H9 (cell line): ENCODE data around the gene LRP10. TPM values are rescaled to one million over a fixed set of nuclear protein-coding genes. Genes with fewer than 3 reads are reported as not detected.

Experiments used
- DNase-seq: peaks from one replicate; pipeline ENCODE4 v3.0.0-alpha.2; 2017
- H2AFZ ChIP-seq: one replicate; pipeline ENCODE4 v1.6.1; 2013; ENCODE audit warnings: mild to moderate bottlenecking, low read length, control low read depth, moderate library complexity
- H2AK5ac ChIP-seq: 2 replicates; pipeline ENCODE4 v1.6.1; 2013; ENCODE audit warnings: low read length, control low read depth, mixed read lengths; ENCODE audit not compliant: insufficient read length
- H2BK120ac ChIP-seq: one replicate; pipeline ENCODE4 v1.6.1; 2013; ENCODE audit warnings: low read depth, mild to moderate bottlenecking, low read length, control low read depth, inconsistent platforms; ENCODE audit not compliant: poor library complexity, severe bottlenecking
- H2BK12ac ChIP-seq: 2 replicates; pipeline ENCODE4 v1.6.1; 2013; ENCODE audit warnings: low read length, control low read depth, mixed read lengths, low read depth; ENCODE audit not compliant: insufficient read length
- H2BK15ac ChIP-seq: 2 replicates; pipeline ENCODE4 v1.6.1; 2013; ENCODE audit warnings: low read depth, low read length, control low read depth
- H2BK20ac ChIP-seq: one replicate; pipeline ENCODE4 v1.6.1; 2013; ENCODE audit warnings: low read depth, mild to moderate bottlenecking, low read length, control low read depth, inconsistent platforms; ENCODE audit not compliant: poor library complexity, severe bottlenecking
- H2BK5ac ChIP-seq: 2 replicates; pipeline ENCODE4 v1.6.1; 2013; ENCODE audit warnings: low read length, control low read depth, mixed read lengths; ENCODE audit not compliant: insufficient read length
- H3K14ac ChIP-seq: 2 replicates; pipeline ENCODE4 v1.6.1; 2013; ENCODE audit warnings: low read length, control low read depth; ENCODE audit not compliant: insufficient read depth
- H3K18ac ChIP-seq: 2 replicates; pipeline ENCODE4 v1.6.1; 2013; ENCODE audit warnings: low read depth, mild to moderate bottlenecking, mixed read lengths, low read length, control low read depth; ENCODE audit not compliant: insufficient read length
- H3K23ac ChIP-seq: 2 replicates; pipeline ENCODE4 v1.6.1; 2013; ENCODE audit warnings: low read length, control low read depth, mixed read lengths, low read depth; ENCODE audit not compliant: insufficient read length
- H3K23me2 ChIP-seq: 2 replicates; pipeline ENCODE4 v1.6.1; 2013; ENCODE audit warnings: low read depth, mild to moderate bottlenecking, mixed read lengths, low read length, control low read depth; ENCODE audit not compliant: insufficient read length, poor library complexity, severe bottlenecking
- H3K27ac ChIP-seq: 2 replicates; pipeline ENCODE4 v1.5.1; 2013; ENCODE audit warnings: low read length, control low read depth, mixed read lengths, low read depth; ENCODE audit not compliant: insufficient read length
- H3K27me3 ChIP-seq: 2 replicates; pipeline ENCODE4 v1.6.1; 2013; ENCODE audit warnings: low read length, control low read depth, inconsistent platforms; ENCODE audit not compliant: insufficient read depth
- H3K4ac ChIP-seq: 2 replicates; pipeline ENCODE4 v1.6.1; 2013; ENCODE audit warnings: low read depth, mild to moderate bottlenecking, control low read depth, inconsistent platforms, low read length, moderate library complexity
- H3K4me1 ChIP-seq: 2 replicates; pipeline ENCODE4 v1.6.1; 2013; ENCODE audit warnings: low read length, control low read depth, inconsistent platforms; ENCODE audit not compliant: insufficient read depth
- H3K4me2 ChIP-seq: 2 replicates; pipeline ENCODE4 v1.6.1; 2013; ENCODE audit warnings: low read length, control low read depth, mixed read lengths; ENCODE audit not compliant: insufficient read length, insufficient read depth
- H3K56ac ChIP-seq: 2 replicates; pipeline ENCODE4 v1.6.1; 2013; ENCODE audit warnings: low read depth, mild to moderate bottlenecking, mixed read lengths, low read length, control low read depth; ENCODE audit not compliant: insufficient read length
- H3K79me1 ChIP-seq: 2 replicates; pipeline ENCODE4 v1.6.1; 2013; ENCODE audit warnings: low read depth, mild to moderate bottlenecking, moderate library complexity, low read length, control low read depth, inconsistent platforms; ENCODE audit not compliant: insufficient read depth, poor library complexity, severe bottlenecking
- H3K79me2 ChIP-seq: 2 replicates; pipeline ENCODE4 v1.6.1; 2013; ENCODE audit warnings: low read length, control low read depth, inconsistent platforms; ENCODE audit not compliant: insufficient read depth
- H3K9ac ChIP-seq: 2 replicates; pipeline ENCODE4 v1.6.1; 2013; ENCODE audit warnings: low read length, control low read depth, mixed read lengths; ENCODE audit not compliant: insufficient read length; ENCODE audit errors: extremely low read depth
- H3K9me3 ChIP-seq: one replicate; pipeline ENCODE4 v1.6.1; 2013; ENCODE audit warnings: low read depth, low read length, inconsistent platforms; ENCODE audit not compliant: control insufficient read depth
- H3T11ph ChIP-seq: one replicate; pipeline ENCODE4 v1.6.1; 2013; ENCODE audit warnings: mild to moderate bottlenecking, low read length, control low read depth, inconsistent platforms
- H4K20me1 ChIP-seq: one replicate; pipeline ENCODE4 v1.6.1; 2013; ENCODE audit not compliant: control insufficient read depth, insufficient read length, insufficient read depth
- H4K5ac ChIP-seq: 2 replicates; pipeline ENCODE4 v1.6.1; 2013; ENCODE audit warnings: low read depth, mild to moderate bottlenecking, mixed read lengths, low read length, control low read depth; ENCODE audit not compliant: insufficient read length
- H4K8ac ChIP-seq: replicated peaks from 2 replicates; pipeline ENCODE4 v1.6.1; 2013; ENCODE audit warnings: low read length, control low read depth, mixed read lengths, low read depth; ENCODE audit not compliant: insufficient read length
- H4K91ac ChIP-seq: 2 replicates; pipeline ENCODE4 v1.6.1; 2013; ENCODE audit warnings: low read depth, mild to moderate bottlenecking, moderate library complexity, mixed read lengths, low read length, control low read depth; ENCODE audit not compliant: insufficient read length
- H3K27ac Mint-ChIP-seq, 3 experiments: 2 replicates in 2 of 3; 3 replicates in 1 of 3; pipeline ENCODE4 v1.8.0; 2020 to 2021; ENCODE audit warnings: mixed read lengths in 3 of 3, mild to moderate bottlenecking in 1 of 3, moderate library complexity in 1 of 3
- H3K27me3 Mint-ChIP-seq: 2 replicates; pipeline ENCODE4 v1.8.0; 2021; ENCODE audit warnings: low read depth, mild to moderate bottlenecking, moderate library complexity, mixed read lengths
- H3K36me3 Mint-ChIP-seq, 3 experiments: 2 replicates in 2 of 3; 3 replicates in 1 of 3; pipeline ENCODE4 v1.8.0; 2020 to 2021; ENCODE audit warnings: low read depth in 3 of 3, mixed read lengths in 3 of 3; ENCODE audit not compliant: insufficient read depth in 1 of 3
- H3K4me1 Mint-ChIP-seq, 2 experiments: 2 replicates each; pipeline ENCODE4 v1.8.0; 2020; ENCODE audit warnings: mixed read lengths in 2 of 2
- H3K4me3 Mint-ChIP-seq, 2 experiments: 2 replicates in 1 of 2; 3 replicates in 1 of 2; pipeline ENCODE4 v1.8.0; 2020 to 2021; ENCODE audit warnings: mild to moderate bottlenecking in 2 of 2, mixed read lengths in 2 of 2, moderate library complexity in 1 of 2
- H3K9me3 Mint-ChIP-seq, 2 experiments: 2 replicates in 1 of 2; 3 replicates in 1 of 2; pipeline ENCODE4 v1.8.0; 2020; ENCODE audit warnings: mild to moderate bottlenecking in 2 of 2, mixed read lengths in 2 of 2, moderate library complexity in 1 of 2
- WGBS: extraction: QIAGEN DNeasy Blood & Tissue Kit; methylation state at CpG from one replicate; pipeline ENCODE4 v1.1.7; 2013; ENCODE audit warnings: missing lambda C conversion rate, low lambda C conversion rate, mixed read lengths; ENCODE audit not compliant: insufficient read length; ENCODE audit errors: extremely low coverage; 5-methylcytosine and 5-hydroxymethylcytosine counted together
- total RNA-seq: library from RNA; stranded (reverse); gene quantifications from 2 replicates; pipeline ENCODE4 v1.2.1, GENCODE V29; 2021
- TF ChIP-seq, protein P1 (sequence below): fragments of 200-600 bp; sonication (generic); conservative IDR thresholded peaks from 3 replicates; pipeline ENCODE4 v1.8.0; 2021; ENCODE audit warnings: antibody characterized with exemption, mild to moderate bottlenecking

The LRP10 gene
- total RNA-seq, 1 experiment from 2014 or later = 13.3 TPM

DNA sequence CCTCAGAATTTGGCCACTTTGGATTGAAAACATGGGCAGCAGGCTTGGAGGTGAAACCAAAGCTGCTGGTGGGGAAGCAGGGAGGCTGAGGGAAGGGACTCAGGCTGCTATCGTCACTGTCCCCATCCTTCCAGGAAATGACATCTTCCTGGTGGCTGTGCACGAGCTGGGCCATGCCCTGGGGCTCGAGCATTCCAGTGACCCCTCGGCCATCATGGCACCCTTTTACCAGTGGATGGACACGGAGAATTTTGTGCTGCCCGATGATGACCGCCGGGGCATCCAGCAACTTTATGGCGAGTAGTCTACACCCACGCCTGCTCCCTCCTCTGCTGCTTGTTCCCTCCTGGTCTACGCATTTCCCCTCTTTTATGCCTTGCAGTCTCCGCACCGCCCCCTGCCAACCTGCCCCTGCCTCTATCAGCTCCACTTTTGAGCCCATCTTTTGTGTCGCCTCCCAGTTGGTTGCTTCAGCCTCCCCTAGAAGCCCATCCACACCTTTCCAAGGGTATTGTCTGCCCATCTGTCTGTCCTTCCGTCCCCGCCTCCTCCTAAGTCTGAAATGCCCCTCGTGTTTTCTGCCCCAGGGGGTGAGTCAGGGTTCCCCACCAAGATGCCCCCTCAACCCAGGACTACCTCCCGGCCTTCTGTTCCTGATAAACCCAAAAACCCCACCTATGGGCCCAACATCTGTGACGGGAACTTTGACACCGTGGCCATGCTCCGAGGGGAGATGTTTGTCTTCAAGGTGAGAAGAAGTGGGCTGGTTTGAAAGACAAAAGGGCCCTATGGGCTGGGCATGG, 28.2 kb upstream of the LRP10 start:
- Histone ChIP-seq H3K23me2 (no peaks in the 10 kb centered on the region), H4K91ac (no peak overlapping the region), H3K56ac (no peak overlapping the region), H3K27ac (no peak overlapping the region), H3K27me3 (no peaks in the 10 kb centered on the region), H3K4ac (no peak overlapping the region), H3K9ac (no peak overlapping the region), H3K18ac (no peak overlapping the region), H3K9me3 (no peaks in the 10 kb centered on the region), H3K79me2 (no peaks in the 10 kb centered on the region; the same call in 1 of the 2 replicates), H2BK12ac (no peak overlapping the region), H2BK15ac (no peak overlapping the region), H3K14ac (no peak overlapping the region), H3K4me2 (no peak overlapping the region), H2AFZ (no peak overlapping the region), H4K20me1 (no peaks in the 10 kb centered on the region), H3K4me1 (peaks cover 9% of the 10 kb centered on the region; the same call in 1 of the 2 replicates), H3K23ac (no peak overlapping the region), H4K5ac (no peak overlapping the region), H2BK120ac (no peak overlapping the region), H2BK5ac (no peak overlapping the region), H3T11ph (no peak overlapping the region), H4K8ac (no peak overlapping the region), H2BK20ac (no peak overlapping the region), H2AK5ac (no peak overlapping the region), H3K79me1 (no peaks in the 10 kb centered on the region)
- no CpG with 5 or more reads among the region's 21 CpGs for WGBS
- Mint-ChIP-seq H3K36me3 (peaks cover 17 to 61% (median 50%) of the 10 kb centered on the region in 3 experiments), H3K27ac (peak overlapping the region in 1 of 3 experiments; percentile 35; a peak in 3 of 7 replicates), H3K27me3 (no peaks in the 10 kb centered on the region), H3K4me1 (peaks cover 22 to 27% of the 10 kb centered on the region in 2 experiments), H3K4me3 (no peak overlapping the region), H3K9me3 (no peaks in the 10 kb centered on the region)
- TF ChIP-seq, protein P1, sequence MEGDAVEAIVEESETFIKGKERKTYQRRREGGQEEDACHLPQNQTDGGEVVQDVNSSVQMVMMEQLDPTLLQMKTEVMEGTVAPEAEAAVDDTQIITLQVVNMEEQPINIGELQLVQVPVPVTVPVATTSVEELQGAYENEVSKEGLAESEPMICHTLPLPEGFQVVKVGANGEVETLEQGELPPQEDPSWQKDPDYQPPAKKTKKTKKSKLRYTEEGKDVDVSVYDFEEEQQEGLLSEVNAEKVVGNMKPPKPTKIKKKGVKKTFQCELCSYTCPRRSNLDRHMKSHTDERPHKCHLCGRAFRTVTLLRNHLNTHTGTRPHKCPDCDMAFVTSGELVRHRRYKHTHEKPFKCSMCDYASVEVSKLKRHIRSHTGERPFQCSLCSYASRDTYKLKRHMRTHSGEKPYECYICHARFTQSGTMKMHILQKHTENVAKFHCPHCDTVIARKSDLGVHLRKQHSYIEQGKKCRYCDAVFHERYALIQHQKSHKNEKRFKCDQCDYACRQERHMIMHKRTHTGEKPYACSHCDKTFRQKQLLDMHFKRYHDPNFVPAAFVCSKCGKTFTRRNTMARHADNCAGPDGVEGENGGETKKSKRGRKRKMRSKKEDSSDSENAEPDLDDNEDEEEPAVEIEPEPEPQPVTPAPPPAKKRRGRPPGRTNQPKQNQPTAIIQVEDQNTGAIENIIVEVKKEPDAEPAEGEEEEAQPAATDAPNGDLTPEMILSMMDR = no peak
- DNase-seq = no peak
